Neuron (in vitro differentiated cells): ENCODE results near the gene MTFMT.

Source experiments
- H2AFZ ChIP-seq: one replicate; pipeline ENCODE4 v1.6.1; 2013; ENCODE audit warnings: low read depth, mild to moderate bottlenecking, inconsistent platforms, low read length, moderate library complexity
- H3K27me3 ChIP-seq: one replicate; pipeline ENCODE4 v1.6.1; 2013; ENCODE audit warnings: low read length; ENCODE audit not compliant: insufficient read depth
- H3K36me3 ChIP-seq: one replicate; pipeline ENCODE4 v1.6.1; 2013; ENCODE audit warnings: low read length; ENCODE audit not compliant: insufficient read depth
- H3K4me1 ChIP-seq: one replicate; pipeline ENCODE4 v1.6.1; 2013; ENCODE audit warnings: low read length; ENCODE audit not compliant: insufficient read depth
- H3K4me3 ChIP-seq: 2 replicates; pipeline ENCODE4 v1.5.1; 2013; ENCODE audit warnings: mild to moderate bottlenecking, low read length, moderate library complexity
- H3K9me3 ChIP-seq: one replicate; pipeline ENCODE4 v1.6.1; 2013; ENCODE audit warnings: low read length

Gene MTFMT

GRCh38 chr15:65041787-65042186 lies 12.3 kb upstream of the MTFMT start:
- Histone ChIP-seq H3K27me3 (peaks cover 2% of the 10 kb centered on the region), H2AFZ (no peak overlapping the region), H3K9me3 (no peaks in the 10 kb centered on the region), H3K4me1 (peaks cover 16% of the 10 kb centered on the region), H3K4me3 (no peak overlapping the region), H3K36me3 (no peaks in the 10 kb centered on the region)

- H3K9me3 ChIP-seq, result no peaks in the 10 kb centered on the region
- no peak overlapping the region for H2AFZ ChIP-seq
- H3K4me3 ChIP-seq, result no peak overlapping the region
- H3K36me3 ChIP-seq, result no peaks in the 10 kb centered on the region
- H3K27me3 ChIP-seq, result peaks cover 2% of the 10 kb centered on the region
- H3K4me1 ChIP-seq, result peaks cover 15% of the 10 kb centered on the region
Measured at GRCh38 chr15:65040461-65040860, 11.0 kb upstream of the MTFMT start.

- H3K36me3 ChIP-seq, result no peaks in the 10 kb centered on the region
- H3K4me1 ChIP-seq, result peaks cover 7% of the 10 kb centered on the region
- no peaks in the 10 kb centered on the region for H3K27me3 ChIP-seq
Measured at GRCh38 chr15:65038836-65039235, 9.4 kb upstream of the MTFMT start.

GRCh38 chr15:65038428-65038827 lies 9.0 kb upstream of the MTFMT start:
- Histone ChIP-seq H2AFZ (no peak overlapping the region), H3K4me1 (peaks cover 8% of the 10 kb centered on the region), H3K27me3 (no peaks in the 10 kb centered on the region), H3K36me3 (no peaks in the 10 kb centered on the region), H3K9me3 (no peaks in the 10 kb centered on the region), H3K4me3 (no peak overlapping the region)

More at GRCh38 chr15:65038836-65039235, 9.4 kb upstream of the MTFMT start:
- no peak overlapping the region for H3K4me3 ChIP-seq
- no peak overlapping the region for H2AFZ ChIP-seq
- H3K9me3 ChIP-seq, result no peaks in the 10 kb centered on the region

GRCh38 chr15:65037309-65037708 lies 7.9 kb upstream of the MTFMT start:
- peaks cover 11% of the 10 kb centered on the region for H3K4me1 ChIP-seq
- H3K4me3 ChIP-seq, result no peak overlapping the region
- H2AFZ ChIP-seq, result no peak overlapping the region
- no peaks in the 10 kb centered on the region for H3K36me3 ChIP-seq
- no peaks in the 10 kb centered on the region for H3K9me3 ChIP-seq
- no peaks in the 10 kb centered on the region for H3K27me3 ChIP-seq

GRCh38 chr15:65034719-65035118 lies 5.3 kb upstream of the MTFMT start:
- Histone ChIP-seq H2AFZ (no peak overlapping the region), H3K4me3 (no peak overlapping the region), H3K36me3 (no peaks in the 10 kb centered on the region), H3K4me1 (peaks cover 11% of the 10 kb centered on the region), H3K27me3 (no peaks in the 10 kb centered on the region), H3K9me3 (no peaks in the 10 kb centered on the region)

GRCh38 chr15:65033659-65034269 lies 4.3 kb upstream of the MTFMT start:
- Histone ChIP-seq H2AFZ (peak overlapping the region; percentile 64), H3K9me3 (no peaks in the 10 kb centered on the region), H3K27me3 (no peaks in the 10 kb centered on the region), H3K4me1 (peaks cover 8% of the 10 kb centered on the region), H3K4me3 (no peak overlapping the region), H3K36me3 (no peaks in the 10 kb centered on the region)

GRCh38 chr15:65032801-65033537 lies 3.5 kb upstream of the MTFMT start:
- H3K36me3 ChIP-seq, result no peaks in the 10 kb centered on the region
- no peaks in the 10 kb centered on the region for H3K27me3 ChIP-seq
- no peak overlapping the region for H3K4me3 ChIP-seq
- H3K9me3 ChIP-seq, result no peaks in the 10 kb centered on the region
- H3K4me1 ChIP-seq, result peaks cover 14% of the 10 kb centered on the region
- H2AFZ ChIP-seq, result no peak overlapping the region

GRCh38 chr15:65029736-65030208 lies 333 bp upstream of the MTFMT start:
- Histone ChIP-seq H3K4me1 (peaks cover 14% of the 10 kb centered on the region), H3K36me3 (peaks cover 20% of the 10 kb centered on the region), H3K27me3 (no peaks in the 10 kb centered on the region), H3K9me3 (no peaks in the 10 kb centered on the region), H2AFZ (no peak overlapping the region), H3K4me3 (peak overlapping the region; percentile 95)

GRCh38 chr15:65028338-65028737 lies 1.1 kb downstream of the MTFMT start:
- Histone ChIP-seq H3K36me3 (peaks cover 25% of the 10 kb centered on the region), H3K4me3 (peak overlapping the region; percentile 95), H3K4me1 (peaks cover 12% of the 10 kb centered on the region), H3K9me3 (no peaks in the 10 kb centered on the region), H3K27me3 (no peaks in the 10 kb centered on the region), H2AFZ (no peak overlapping the region)

GRCh38 chr15:65027593-65027992 lies 1.8 kb downstream of the MTFMT start:
- Histone ChIP-seq H3K4me1 (peaks cover 10% of the 10 kb centered on the region), H3K9me3 (no peaks in the 10 kb centered on the region), H2AFZ (no peak overlapping the region), H3K36me3 (peaks cover 25% of the 10 kb centered on the region), H3K4me3 (no peak overlapping the region), H3K27me3 (no peaks in the 10 kb centered on the region)

GRCh38 chr15:65026756-65027155 lies 2.7 kb downstream of the MTFMT start:
- no peaks in the 10 kb centered on the region for H3K27me3 ChIP-seq
- H3K36me3 ChIP-seq, result peaks cover 27% of the 10 kb centered on the region
- no peak overlapping the region for H2AFZ ChIP-seq
- peaks cover 10% of the 10 kb centered on the region for H3K4me1 ChIP-seq
- no peak overlapping the region for H3K4me3 ChIP-seq
- no peaks in the 10 kb centered on the region for H3K9me3 ChIP-seq

- no peaks in the 10 kb centered on the region for H3K4me1 ChIP-seq
- H3K36me3 ChIP-seq, result peaks cover 46% of the 10 kb centered on the region
- no peak overlapping the region for H2AFZ ChIP-seq
- H3K4me3 ChIP-seq, result no peak overlapping the region
- H3K27me3 ChIP-seq, result no peaks in the 10 kb centered on the region
- no peaks in the 10 kb centered on the region for H3K9me3 ChIP-seq
Measured at GRCh38 chr15:65021488-65021887, 8.0 kb downstream of the MTFMT start.
